ENCODE measurements around the gene NXNL2.

The NXNL2 gene

GRCh38 chr9:88501086-88501485, 33.9 kb upstream of the NXNL2 start:
- Histone ChIP-seq H3K27me3 (replicated peaks; ENCODE audit: control insufficient read depth, insufficient read depth, low read length) (no peaks in the 10 kb centered on the region), H3K36me3 (ENCODE audit: control insufficient read depth, insufficient read depth, low read length) (no peaks in the 10 kb centered on the region), H3K4me3 (replicated peaks; ENCODE audit: low read depth, low read length) (no peak overlapping the region)
- TF ChIP-seq CTCF (IDR thresholded peaks at IDR 0.05; ENCODE audit: insufficient read depth, low read length, poor library complexity, severe bottlenecking) = no peak
- DNase-seq (ENCODE audit: extremely low read depth, insufficient read length) = no peak

GRCh38 chr9:88502552-88503034, 32.4 kb upstream of the NXNL2 start:
- Histone ChIP-seq H3K4me3 (replicated peaks; ENCODE audit: low read depth, low read length) (no peak overlapping the region), H3K27me3 (replicated peaks; ENCODE audit: control insufficient read depth, insufficient read depth, low read length) (no peaks in the 10 kb centered on the region), H3K36me3 (ENCODE audit: control insufficient read depth, insufficient read depth, low read length) (no peaks in the 10 kb centered on the region)
- no peak for DNase-seq (ENCODE audit: extremely low read depth, insufficient read length)
- no peak for TF ChIP-seq CTCF (IDR thresholded peaks at IDR 0.05; ENCODE audit: insufficient read depth, low read length, poor library complexity, severe bottlenecking)

GRCh38 chr9:88503081-88503844, 31.7 kb upstream of the NXNL2 start:
- H3K4me3 ChIP-seq (replicated peaks; ENCODE audit: low read depth, low read length) = no peak overlapping the region

GRCh38 chr9:88503845-88504764, 30.9 kb upstream of the NXNL2 start:
- Histone ChIP-seq H3K36me3 (ENCODE audit: control insufficient read depth, insufficient read depth, low read length) (no peaks in the 10 kb centered on the region), H3K4me3 (replicated peaks; ENCODE audit: low read depth, low read length) (no peak overlapping the region), H3K27me3 (replicated peaks; ENCODE audit: control insufficient read depth, insufficient read depth, low read length) (no peaks in the 10 kb centered on the region)
- no peak for TF ChIP-seq CTCF (IDR thresholded peaks at IDR 0.05; ENCODE audit: insufficient read depth, low read length, poor library complexity, severe bottlenecking)
- no peak for DNase-seq (ENCODE audit: extremely low read depth, insufficient read length)

More at GRCh38 chr9:88503081-88503844, 31.7 kb upstream of the NXNL2 start:
- H3K36me3 ChIP-seq (ENCODE audit: control insufficient read depth, insufficient read depth, low read length) = no peaks in the 10 kb centered on the region
- no peak for DNase-seq (ENCODE audit: extremely low read depth, insufficient read length)
- H3K27me3 ChIP-seq (replicated peaks; ENCODE audit: control insufficient read depth, insufficient read depth, low read length) = no peaks in the 10 kb centered on the region
- TF ChIP-seq CTCF (IDR thresholded peaks at IDR 0.05; ENCODE audit: insufficient read depth, low read length, poor library complexity, severe bottlenecking) = no peak

GRCh38 chr9:88508326-88508725, 26.7 kb upstream of the NXNL2 start:
- TF ChIP-seq CTCF (IDR thresholded peaks at IDR 0.05; ENCODE audit: insufficient read depth, low read length, poor library complexity, severe bottlenecking) = no peak
- Histone ChIP-seq H3K4me3 (replicated peaks; ENCODE audit: low read depth, low read length) (no peak overlapping the region), H3K27me3 (replicated peaks; ENCODE audit: control insufficient read depth, insufficient read depth, low read length) (no peaks in the 10 kb centered on the region), H3K36me3 (ENCODE audit: control insufficient read depth, insufficient read depth, low read length) (no peaks in the 10 kb centered on the region)
- DNase-seq (ENCODE audit: extremely low read depth, insufficient read length) = no peak

All from GM06990 (cell line).